HepG2 (cell line): ENCODE measurements around the gene MRPL20. TPM values are rescaled to one million over a fixed set of nuclear protein-coding genes. Genes with fewer than 3 reads are reported as not detected.

ENCODE experiments used
- BHLHE40 ChIP-seq: IDR thresholded peaks from 2 replicates; pipeline ENCODE4 v1.6.1; 2011; ENCODE audit warnings: low read length, improper control_type of control experiment
- CENPX ChIP-seq: sonication (generic); formaldehyde crosslinking; IDR thresholded peaks from 2 replicates; pipeline ENCODE4 v1.9.0; 2021; ENCODE audit warnings: mild to moderate bottlenecking, missing genetic modification reagents, moderate library complexity
- CHCHD3 ChIP-seq: sonication (generic); formaldehyde crosslinking; IDR thresholded peaks from 2 replicates; pipeline ENCODE4 v1.8.0; 2022; ENCODE audit warnings: mild to moderate bottlenecking, missing genetic modification reagents, moderate library complexity
- CTCF ChIP-seq: sonication (generic); formaldehyde crosslinking; IDR thresholded peaks from 2 replicates; pipeline ENCODE4 v1.5.0; 2020; ENCODE audit warnings: mild to moderate bottlenecking, missing genetic modification reagents, moderate library complexity
- HNF4A ChIP-seq: sonication (generic); formaldehyde crosslinking; IDR thresholded peaks from 2 replicates; pipeline ENCODE4 v1.4.0; 2020; ENCODE audit warnings: missing genetic modification reagents
- HNRNPL ChIP-seq: fragments of 200-400 bp; formaldehyde crosslinking; IDR thresholded peaks from 2 replicates; pipeline ENCODE4 v1.6.1; 2017; ENCODE audit warnings: mild to moderate bottlenecking, low read depth, low read length
- MXD4 ChIP-seq: IDR thresholded peaks from 2 replicates; pipeline ENCODE4 v1.6.1; 2016; ENCODE audit warnings: mild to moderate bottlenecking, missing biosample characterization, missing genetic modification reagents
- MZF1 ChIP-seq: sonication (generic); formaldehyde crosslinking; IDR thresholded peaks from 2 replicates; pipeline ENCODE4 v1.8.1; 2023; ENCODE audit warnings: mild to moderate bottlenecking, missing genetic modification reagents, borderline replicate concordance
- NRL ChIP-seq: sonication (generic); formaldehyde crosslinking; IDR thresholded peaks from 2 replicates; pipeline ENCODE4 v1.5.0; 2020; ENCODE audit warnings: missing genetic modification reagents, mild to moderate bottlenecking, moderate library complexity, borderline replicate concordance
- POGZ ChIP-seq: sonication (generic); formaldehyde crosslinking; IDR thresholded peaks from 2 replicates; pipeline ENCODE4 v1.4.0; 2020; ENCODE audit warnings: mild to moderate bottlenecking, missing genetic modification reagents
- SAP130 ChIP-seq: IDR thresholded peaks from 2 replicates; pipeline ENCODE4 v1.6.1; 2016; ENCODE audit warnings: low read depth
- SCMH1 ChIP-seq: sonication (generic); formaldehyde crosslinking; IDR thresholded peaks from 2 replicates; pipeline ENCODE4 v1.9.0; 2021; ENCODE audit warnings: missing genetic modification reagents, mild to moderate bottlenecking, borderline replicate concordance
- SKI ChIP-seq: fragments of 450-650 bp; IDR thresholded peaks from one replicate; pipeline ENCODE4 v1.6.1; 2018; ENCODE audit warnings: mild to moderate bottlenecking; ENCODE audit not compliant: partially characterized antibody
- SP5 ChIP-seq: IDR thresholded peaks from 2 replicates; pipeline ENCODE4 v1.6.1; 2016; ENCODE audit warnings: low read depth, borderline replicate concordance
- SRY ChIP-seq: sonication (generic); formaldehyde crosslinking; IDR thresholded peaks from 2 replicates; pipeline ENCODE4 v1.8.0; 2022; ENCODE audit warnings: mild to moderate bottlenecking, missing genetic modification reagents
- THRA ChIP-seq: sonication (generic); formaldehyde crosslinking; IDR thresholded peaks from 2 replicates; pipeline ENCODE4 v1.4.0; 2020; ENCODE audit warnings: missing genetic modification reagents, borderline replicate concordance
- TOE1 ChIP-seq: sonication (generic); formaldehyde crosslinking; IDR thresholded peaks from 2 replicates; pipeline ENCODE4 v1.4.0; 2020; ENCODE audit warnings: mild to moderate bottlenecking, missing genetic modification reagents
- USF2 ChIP-seq, 2 experiments: sonication (generic) in 1 of 2; formaldehyde crosslinking in 1 of 2; IDR thresholded peaks; 2 replicates each; pipeline versions ENCODE4 v1.5.1 to v1.6.1; 2011 to 2020; ENCODE audit warnings: borderline replicate concordance in 1 of 2, low read depth in 1 of 2, low read length in 1 of 2, mild to moderate bottlenecking in 1 of 2, missing genetic modification reagents in 1 of 2, moderate library complexity in 1 of 2
- ZBTB33 ChIP-seq: sonication (generic); formaldehyde crosslinking; IDR thresholded peaks from 2 replicates; pipeline ENCODE4 v1.4.0; 2020; ENCODE audit warnings: missing genetic modification reagents
- ZIK1 ChIP-seq: sonication (generic); formaldehyde crosslinking; IDR thresholded peaks from 2 replicates; pipeline ENCODE4 v1.5.0; 2020; ENCODE audit warnings: mild to moderate bottlenecking, low read depth, missing genetic modification reagents, borderline replicate concordance
- ZNF644 ChIP-seq: IDR thresholded peaks from 2 replicates; pipeline ENCODE4 v1.6.1; 2016; ENCODE audit warnings: low read depth
- ZNF883 ChIP-seq: sonication (generic); formaldehyde crosslinking; IDR thresholded peaks from 2 replicates; pipeline ENCODE4 v1.5.1; 2020; ENCODE audit warnings: mild to moderate bottlenecking, missing genetic modification reagents; ENCODE audit errors: not compliant biosample characterization
- polyA plus RNA-seq, 8 experiments: library from polyadenylated mRNA; depleted of rRNA in 3 of 8; stranded (reverse) in 7 of 8; unstranded in 1 of 8; fragments of >200 nt; fragmentation: Illumina TruSeq in 4 of 8; extraction: Trizol in 4 of 8; gene quantifications; 2 replicates each; pipeline versions ENCODE4 v1.2.1 to v1.2.3, GENCODE V29; 2011 to 2016; ENCODE audit warnings: low read depth in 4 of 8, missing spikeins in 1 of 8, mixed read lengths in 1 of 8; ENCODE audit not compliant: insufficient read depth in 1 of 8
- total RNA-seq, 5 experiments: library from RNA; depleted of rRNA; stranded (reverse); fragments of >200 nt; fragmentation: Illumina TruSeq; extraction: Trizol; gene quantifications; 2 replicates each; pipeline ENCODE4 v1.2.3, GENCODE V29; 2016; ENCODE audit warnings: low read depth in 1 of 5

MRPL20 gene
- total and polyA plus RNA-seq, 2 of the 13 experiments (the other 11 are each of a cell fraction or from before 2014, with no cell fraction given), result 59.2 to 127 TPM

GRCh38 chr1:1430114-1430982, 23.3 kb upstream of the MRPL20 start (continued):
- peak; percentile 87 for TF ChIP-seq SKI
- no peak for TF ChIP-seq ZIK1 (CRISPR knock-in tag)
- TF ChIP-seq HNF4A, result peak; percentile 66; the same call in 1 of the 2 replicates
- TF ChIP-seq SAP130 (CRISPR knock-in tag), result peak; percentile 70
- TF ChIP-seq POGZ (CRISPR knock-in tag), result no peak
- no peak for TF ChIP-seq MXD4 (CRISPR knock-in tag)
- TF ChIP-seq CENPX, result no peak
- TF ChIP-seq HNRNPL, result no peak
- 0 out of 2 replicates have a peak, but pooled peaks have one; percentile 29 for TF ChIP-seq ZBTB33 (CRISPR knock-in tag)
- no peak for TF ChIP-seq SCMH1 (CRISPR knock-in tag)
- TF ChIP-seq NRL (CRISPR knock-in tag), result peak; percentile 10; the same call in 1 of the 2 replicates
- no peak for TF ChIP-seq THRA (CRISPR knock-in tag)
- TF ChIP-seq CHCHD3 (CRISPR knock-in tag), result no peak
- TF ChIP-seq USF2 (IDR thresholded peaks at IDR 0.05; ENCODE audit: low read depth, low read length), result no peak
- TF ChIP-seq USF2 (CRISPR knock-in tag; IDR thresholded peaks at IDR 0.05; ENCODE audit: borderline replicate concordance), result no peak
- TF ChIP-seq ZNF883, result peak; percentile 24
- peak; percentile 61; the same call in 1 of the 2 replicates for TF ChIP-seq BHLHE40
- TF ChIP-seq SP5 (CRISPR knock-in tag), result peak; percentile 71
- TF ChIP-seq SRY (CRISPR knock-in tag), result no peak
- TF ChIP-seq ZNF644 (CRISPR knock-in tag), result no peak
- peak; percentile 45 for TF ChIP-seq CTCF (CRISPR knock-in tag)
- TF ChIP-seq MZF1, result peak; percentile 87; the same call in 1 of the 2 replicates
- TF ChIP-seq TOE1, result no peak
